K562 (cell line): Measurements from ENCODE around the gene MTHFS.

Experiments used
- CHD1 ChIP-seq: fragments of 200-600 bp; sonication (generic); IDR thresholded peaks from one replicate; pipeline ENCODE4 v1.6.1; 2012; ENCODE audit warnings: mild to moderate bottlenecking, moderate library complexity, low read length, inconsistent platforms
- CTBP1 ChIP-seq: fragments of 450-650 bp; IDR thresholded peaks from 2 replicates; pipeline ENCODE4 v1.6.1; 2016; ENCODE audit warnings: borderline replicate concordance
- CTCF ChIP-seq, 3 experiments: IDR thresholded peaks in 2 of 3; conservative IDR thresholded peaks in 1 of 3; 2 replicates each; pipeline ENCODE4 v1.5.1; 2011 to 2012; ENCODE audit warnings: low read length in 3 of 3, mild to moderate bottlenecking in 3 of 3, control low read depth in 2 of 3, improper control_type of control experiment in 1 of 3, inconsistent platforms in 1 of 3, low read depth in 1 of 3, mixed read lengths in 1 of 3, moderate library complexity in 1 of 3; ENCODE audit not compliant: insufficient read depth in 2 of 3
- EZH2 ChIP-seq: IDR thresholded peaks from 2 replicates; pipeline ENCODE4 v1.6.1; 2012; ENCODE audit warnings: low read depth, mild to moderate bottlenecking, inconsistent platforms, low read length, borderline replicate concordance
- NFE2L1 ChIP-seq: fragments of 450-650 bp; IDR thresholded peaks from 2 replicates; pipeline ENCODE4 v1.6.1; 2016; ENCODE audit warnings: missing genetic modification characterization, low read depth, mild to moderate bottlenecking, missing compliant biosample characterization, moderate library complexity, borderline replicate concordance
- POLR2AphosphoS5 ChIP-seq: IDR thresholded peaks from 2 replicates; pipeline ENCODE4 v1.6.1; 2011; ENCODE audit warnings: mild to moderate bottlenecking, low read depth, low read length, moderate library complexity; ENCODE audit not compliant: control insufficient read depth, insufficient read depth
- RNF2 ChIP-seq: sonication (generic); IDR thresholded peaks from 2 replicates; pipeline ENCODE4 v1.6.1; 2016
- SMAD1 ChIP-seq: fragments of 150-350 bp; IDR thresholded peaks from 2 replicates; pipeline ENCODE4 v1.6.1; 2014; ENCODE audit warnings: low read length, low read depth; ENCODE audit not compliant: partially characterized antibody
- TCF7L2 ChIP-seq: fragments of 150-350 bp; IDR thresholded peaks from 2 replicates; pipeline ENCODE4 v1.6.1; 2016; ENCODE audit warnings: low read depth, mild to moderate bottlenecking, low read length, moderate library complexity
- ZNF184 ChIP-seq: sonication (generic); formaldehyde crosslinking; IDR thresholded peaks from 2 replicates; pipeline ENCODE4 v1.5.0; 2020; ENCODE audit warnings: missing genetic modification reagents
- ZNF3 ChIP-seq: fragments of 250-450 bp; sonication (Bioruptor Pico); IDR thresholded peaks from 2 replicates; pipeline ENCODE4 v1.5.0; 2021; ENCODE audit warnings: mild to moderate bottlenecking, moderate library complexity
- ZNF395 ChIP-seq: fragments of 200-800 bp; sonication (Bioruptor generic); IDR thresholded peaks from 2 replicates; pipeline ENCODE4 v1.6.1; 2017; ENCODE audit warnings: missing genetic modification characterization, missing compliant biosample characterization

- TF ChIP-seq CHD1 (no peak), EZH2 (no peak), SMAD1 (no peak), ZNF3 (CRISPR knock-in tag) (no peak), CTCF (IDR thresholded peaks at IDR 0.05 in 2 of 3, conservative IDR thresholded peaks at IDR 0.05 in 1 of 3; ENCODE audit: insufficient read depth in 2 of 3, low read depth in 1 of 3, low read length in 3 of 3) (no peak), TCF7L2 (no peak), RNF2 (no peak), ZNF184 (CRISPR knock-in tag) (no peak), NFE2L1 (no peak), POLR2AphosphoS5 (no peak), CTBP1 (no peak), ZNF395 (CRISPR knock-in tag) (no peak)
Measured at GRCh38 chr15:79868554-79868953, 28.3 kb downstream of the MTHFS start.
